Parathyroid adenoma (tissue), 2 donors: Measurements from ENCODE around the gene CPEB4.

Experiments used
- H2AFZ ChIP-seq: fragments of 300-600 bp; sonication (generic); one replicate; pipeline ENCODE4 v1.7.0; 2017; ENCODE audit warnings: antibody characterized with exemption, mild to moderate bottlenecking
- H3K27ac ChIP-seq: fragments of 300-600 bp; sonication (generic); one replicate; pipeline ENCODE4 v1.7.0; 2017
- H3K27me3 ChIP-seq: fragments of 300-600 bp; sonication (generic); one replicate; pipeline ENCODE4 v1.7.0; 2017; ENCODE audit warnings: low read length; ENCODE audit not compliant: control insufficient read depth, insufficient read depth
- H3K36me3 ChIP-seq: fragments of 300-600 bp; sonication (generic); one replicate; pipeline ENCODE4 v1.7.0; 2017; ENCODE audit warnings: low read length; ENCODE audit not compliant: control insufficient read depth, insufficient read depth
- H3K4me1 ChIP-seq: fragments of 300-600 bp; sonication (generic); one replicate; pipeline ENCODE4 v1.7.0; 2017; ENCODE audit warnings: control low read depth
- H3K4me2 ChIP-seq: fragments of 300-600 bp; sonication (generic); one replicate; pipeline ENCODE4 v1.7.0; 2017; ENCODE audit warnings: low read length
- H3K4me3 ChIP-seq: fragments of 300-600 bp; sonication (generic); one replicate; pipeline ENCODE4 v1.7.0; 2017; ENCODE audit warnings: low read depth, low read length
- H3K79me2 ChIP-seq: fragments of 300-600 bp; sonication (generic); one replicate; pipeline ENCODE4 v1.7.0; 2017; ENCODE audit warnings: control low read depth
- H3K9ac ChIP-seq: fragments of 300-600 bp; sonication (generic); one replicate; pipeline ENCODE4 v1.7.0; 2017; ENCODE audit warnings: mild to moderate bottlenecking
- H3K9me3 ChIP-seq: fragments of 300-600 bp; sonication (generic); one replicate; pipeline ENCODE4 v1.7.0; 2017; ENCODE audit warnings: low read length; ENCODE audit not compliant: control insufficient read depth
- TF ChIP-seq, protein P1 (sequence below): fragments of 300-600 bp; sonication (generic); IDR thresholded peaks from one replicate; pipeline ENCODE4 v1.7.0; 2017; ENCODE audit warnings: antibody characterized with exemption, mild to moderate bottlenecking
- donor health status: primary hyperparathyroidism.

The CPEB4 gene

DNA sequence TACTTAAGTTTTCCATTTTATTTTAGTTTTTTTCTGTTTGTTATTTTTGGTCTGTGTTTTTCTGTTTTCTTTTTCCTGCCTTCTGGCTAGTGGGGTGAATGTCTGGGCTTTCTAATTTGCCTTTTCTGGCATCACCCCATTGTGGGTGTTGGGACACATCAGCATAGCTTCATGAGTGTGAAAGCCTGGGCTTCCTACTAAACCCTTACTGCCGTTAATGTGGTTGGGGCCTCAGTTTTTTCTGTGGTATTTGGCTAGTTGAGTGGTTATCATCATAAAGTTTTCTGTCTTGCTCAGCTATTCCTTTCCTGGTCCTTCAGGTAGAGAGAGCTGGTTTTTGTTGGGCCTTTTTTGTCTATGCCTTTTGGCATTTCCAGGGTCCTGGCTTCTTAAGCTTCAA lies 122.2 kb downstream of the CPEB4 start:
- no peaks in the 10 kb centered on the region for H3K9me3 ChIP-seq
- H3K9ac ChIP-seq = no peak overlapping the region
- no peak overlapping the region for H3K27ac ChIP-seq
- no peak overlapping the region for H3K4me2 ChIP-seq
- no peaks in the 10 kb centered on the region for H3K79me2 ChIP-seq
- no peak overlapping the region for H3K4me3 ChIP-seq
- TF ChIP-seq, protein P1, sequence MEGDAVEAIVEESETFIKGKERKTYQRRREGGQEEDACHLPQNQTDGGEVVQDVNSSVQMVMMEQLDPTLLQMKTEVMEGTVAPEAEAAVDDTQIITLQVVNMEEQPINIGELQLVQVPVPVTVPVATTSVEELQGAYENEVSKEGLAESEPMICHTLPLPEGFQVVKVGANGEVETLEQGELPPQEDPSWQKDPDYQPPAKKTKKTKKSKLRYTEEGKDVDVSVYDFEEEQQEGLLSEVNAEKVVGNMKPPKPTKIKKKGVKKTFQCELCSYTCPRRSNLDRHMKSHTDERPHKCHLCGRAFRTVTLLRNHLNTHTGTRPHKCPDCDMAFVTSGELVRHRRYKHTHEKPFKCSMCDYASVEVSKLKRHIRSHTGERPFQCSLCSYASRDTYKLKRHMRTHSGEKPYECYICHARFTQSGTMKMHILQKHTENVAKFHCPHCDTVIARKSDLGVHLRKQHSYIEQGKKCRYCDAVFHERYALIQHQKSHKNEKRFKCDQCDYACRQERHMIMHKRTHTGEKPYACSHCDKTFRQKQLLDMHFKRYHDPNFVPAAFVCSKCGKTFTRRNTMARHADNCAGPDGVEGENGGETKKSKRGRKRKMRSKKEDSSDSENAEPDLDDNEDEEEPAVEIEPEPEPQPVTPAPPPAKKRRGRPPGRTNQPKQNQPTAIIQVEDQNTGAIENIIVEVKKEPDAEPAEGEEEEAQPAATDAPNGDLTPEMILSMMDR = no peak
- H2AFZ ChIP-seq = no peak overlapping the region
- H3K4me1 ChIP-seq = no peaks in the 10 kb centered on the region
- H3K27me3 ChIP-seq = no peaks in the 10 kb centered on the region
- H3K36me3 ChIP-seq = no peaks in the 10 kb centered on the region

DNA sequence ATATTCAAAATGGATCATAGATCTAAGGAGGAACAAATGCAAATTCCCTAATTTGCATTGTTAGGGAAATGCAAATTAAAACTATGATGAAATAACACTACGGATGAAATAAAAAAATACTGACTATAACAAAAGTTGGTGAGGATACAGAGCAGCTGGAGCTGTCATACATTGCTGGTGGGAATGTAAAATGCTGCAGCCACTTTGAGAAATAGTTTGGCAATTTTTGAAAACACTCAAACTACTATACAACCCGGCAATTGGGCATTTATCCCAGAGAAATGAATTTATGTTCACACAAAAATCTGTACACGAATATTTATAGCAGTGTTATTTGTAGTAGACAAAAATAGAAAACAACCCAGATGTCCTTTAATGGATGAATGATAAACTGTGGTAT lies 123.3 kb downstream of the CPEB4 start:
- Histone ChIP-seq H3K4me2 (no peak overlapping the region), H3K79me2 (no peaks in the 10 kb centered on the region), H3K27me3 (no peaks in the 10 kb centered on the region), H3K36me3 (no peaks in the 10 kb centered on the region), H3K9ac (no peak overlapping the region), H3K4me1 (no peaks in the 10 kb centered on the region), H3K4me3 (no peak overlapping the region), H2AFZ (no peak overlapping the region), H3K9me3 (no peaks in the 10 kb centered on the region), H3K27ac (no peak overlapping the region)
- TF ChIP-seq, protein P1 = no peak
